ENCODE measurements around the gene PDLIM3. TPM values are rescaled to one million over a fixed set of nuclear protein-coding genes. Genes with fewer than 3 reads are reported as not detected.

The PDLIM3 gene
- total RNA-seq, 1 donor from 2014 or later: 10.7 TPM

GRCh38 chr4:185566972-185567371 is 31.7 kb upstream of the PDLIM3 start:
- H3K27me3 ChIP-seq (ENCODE audit: control insufficient read depth, insufficient read depth, low read length): no peaks in the 10 kb centered on the region
- no peaks in the 10 kb centered on the region for H3K36me3 ChIP-seq (ENCODE audit: control insufficient read depth, insufficient read depth, low read length)
- DNase-seq (ENCODE audit: low read depth): peak; percentile 35
- H3K4me3 ChIP-seq (ENCODE audit: low read depth, low read length): no peak overlapping the region
- TF ChIP-seq, protein P1, sequence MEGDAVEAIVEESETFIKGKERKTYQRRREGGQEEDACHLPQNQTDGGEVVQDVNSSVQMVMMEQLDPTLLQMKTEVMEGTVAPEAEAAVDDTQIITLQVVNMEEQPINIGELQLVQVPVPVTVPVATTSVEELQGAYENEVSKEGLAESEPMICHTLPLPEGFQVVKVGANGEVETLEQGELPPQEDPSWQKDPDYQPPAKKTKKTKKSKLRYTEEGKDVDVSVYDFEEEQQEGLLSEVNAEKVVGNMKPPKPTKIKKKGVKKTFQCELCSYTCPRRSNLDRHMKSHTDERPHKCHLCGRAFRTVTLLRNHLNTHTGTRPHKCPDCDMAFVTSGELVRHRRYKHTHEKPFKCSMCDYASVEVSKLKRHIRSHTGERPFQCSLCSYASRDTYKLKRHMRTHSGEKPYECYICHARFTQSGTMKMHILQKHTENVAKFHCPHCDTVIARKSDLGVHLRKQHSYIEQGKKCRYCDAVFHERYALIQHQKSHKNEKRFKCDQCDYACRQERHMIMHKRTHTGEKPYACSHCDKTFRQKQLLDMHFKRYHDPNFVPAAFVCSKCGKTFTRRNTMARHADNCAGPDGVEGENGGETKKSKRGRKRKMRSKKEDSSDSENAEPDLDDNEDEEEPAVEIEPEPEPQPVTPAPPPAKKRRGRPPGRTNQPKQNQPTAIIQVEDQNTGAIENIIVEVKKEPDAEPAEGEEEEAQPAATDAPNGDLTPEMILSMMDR (IDR thresholded peaks at IDR 0.05; ENCODE audit: insufficient read depth, low read length, poor library complexity, severe bottlenecking): no peak

GRCh38 chr4:185566425-185566824 is 31.1 kb upstream of the PDLIM3 start:
- no peak overlapping the region for H3K4me3 ChIP-seq (ENCODE audit: low read depth, low read length)
- DNase-seq (ENCODE audit: low read depth): no peak
- no peaks in the 10 kb centered on the region for H3K27me3 ChIP-seq (ENCODE audit: control insufficient read depth, insufficient read depth, low read length)
- no peaks in the 10 kb centered on the region for H3K36me3 ChIP-seq (ENCODE audit: control insufficient read depth, insufficient read depth, low read length)
- TF ChIP-seq, protein P1 (IDR thresholded peaks at IDR 0.05; ENCODE audit: insufficient read depth, low read length, poor library complexity, severe bottlenecking): no peak

DNA sequence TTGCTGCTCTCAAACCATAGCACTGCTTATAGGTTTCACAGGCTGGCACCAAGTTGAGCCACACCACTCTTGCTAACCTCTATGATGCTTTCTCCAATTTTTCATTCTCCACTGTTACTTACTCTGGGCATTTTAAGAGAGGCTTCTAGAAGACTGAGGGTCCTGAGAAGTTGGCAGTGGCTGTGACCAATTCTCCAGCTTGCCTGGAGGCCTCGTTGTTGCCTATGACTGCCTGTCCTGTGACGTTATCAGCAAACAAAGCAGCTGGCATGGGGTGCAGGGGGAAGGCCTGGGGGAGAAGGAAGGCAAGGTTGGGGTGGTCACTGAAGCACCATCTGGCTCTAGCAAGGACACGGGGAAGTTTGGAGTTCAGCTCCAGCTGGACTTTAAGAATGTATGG is 30.4 kb upstream of the PDLIM3 start:
- H3K4me3 ChIP-seq (ENCODE audit: low read depth, low read length): no peak overlapping the region
- TF ChIP-seq, protein P1 (IDR thresholded peaks at IDR 0.05; ENCODE audit: insufficient read depth, low read length, poor library complexity, severe bottlenecking): no peak
- no peaks in the 10 kb centered on the region for H3K36me3 ChIP-seq (ENCODE audit: control insufficient read depth, insufficient read depth, low read length)
- H3K27me3 ChIP-seq (ENCODE audit: control insufficient read depth, insufficient read depth, low read length): no peaks in the 10 kb centered on the region
- DNase-seq (ENCODE audit: low read depth): no peak

GRCh38 chr4:185564349-185564748 is 29.0 kb upstream of the PDLIM3 start:
- TF ChIP-seq, protein P1 (IDR thresholded peaks at IDR 0.05; ENCODE audit: insufficient read depth, low read length, poor library complexity, severe bottlenecking): no peak
- Histone ChIP-seq H3K36me3 (ENCODE audit: control insufficient read depth, insufficient read depth, low read length) (no peaks in the 10 kb centered on the region), H3K4me3 (ENCODE audit: low read depth, low read length) (no peak overlapping the region), H3K27me3 (ENCODE audit: control insufficient read depth, insufficient read depth, low read length) (no peaks in the 10 kb centered on the region)
- no peak for DNase-seq (ENCODE audit: low read depth)

GRCh38 chr4:185562531-185562930 is 27.2 kb upstream of the PDLIM3 start:
- no peaks in the 10 kb centered on the region for H3K36me3 ChIP-seq (ENCODE audit: control insufficient read depth, insufficient read depth, low read length)
- no peaks in the 10 kb centered on the region for H3K27me3 ChIP-seq (ENCODE audit: control insufficient read depth, insufficient read depth, low read length)
- TF ChIP-seq, protein P1 (IDR thresholded peaks at IDR 0.05; ENCODE audit: insufficient read depth, low read length, poor library complexity, severe bottlenecking): no peak
- DNase-seq (ENCODE audit: low read depth): no peak
- no peak overlapping the region for H3K4me3 ChIP-seq (ENCODE audit: low read depth, low read length)

DNA sequence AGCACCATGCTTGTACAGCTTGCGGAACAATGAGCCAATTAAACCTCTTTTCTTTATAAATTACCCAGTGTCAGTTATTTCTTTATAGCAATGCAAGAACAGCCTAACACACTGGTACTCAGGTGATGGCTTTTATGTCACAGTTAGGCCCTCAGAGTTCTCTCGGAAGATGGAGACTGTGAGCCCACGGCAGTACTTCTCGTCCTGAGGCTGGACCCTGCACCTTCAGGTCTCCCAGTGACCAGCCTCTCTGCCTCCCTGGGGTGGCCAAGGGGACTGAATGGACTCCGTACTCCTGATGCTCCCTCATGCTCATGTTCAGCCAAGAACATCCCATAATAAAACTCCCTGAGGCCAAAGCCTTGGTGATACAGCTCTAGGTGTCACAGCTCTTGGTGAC is 25.0 kb upstream of the PDLIM3 start:
- DNase-seq (ENCODE audit: low read depth): no peak
- TF ChIP-seq, protein P1 (IDR thresholded peaks at IDR 0.05; ENCODE audit: insufficient read depth, low read length, poor library complexity, severe bottlenecking): no peak
- Histone ChIP-seq H3K4me3 (ENCODE audit: low read depth, low read length) (no peak overlapping the region), H3K36me3 (ENCODE audit: control insufficient read depth, insufficient read depth, low read length) (no peaks in the 10 kb centered on the region), H3K27me3 (ENCODE audit: control insufficient read depth, insufficient read depth, low read length) (no peaks in the 10 kb centered on the region)

All from kidney epithelial cell (primary cell).